Neutrophil (primary cell): ENCODE data around the gene DMBT1.

Experiments
- H3K27ac ChIP-seq: fragments of 200-600 bp; sonication (generic); 2 replicates; pipeline ENCODE4 v1.5.1; 2016; ENCODE audit warnings: mild to moderate bottlenecking, moderate library complexity
- H3K27me3 ChIP-seq: fragments of 200-600 bp; sonication (generic); 2 replicates; pipeline ENCODE4 v1.6.0; 2016; ENCODE audit warnings: mild to moderate bottlenecking
- H3K36me3 ChIP-seq: fragments of 200-600 bp; sonication (generic); 2 replicates; pipeline ENCODE4 v1.5.1; 2017
- H3K4me1 ChIP-seq, 2 experiments: fragments of 200-600 bp in 1 of 2; sonication (generic) in 1 of 2; 1 replicate in 1 of 2; 2 replicates in 1 of 2; pipeline versions ENCODE4 v1.5.1 to v1.6.1; 2013 to 2016; ENCODE audit warnings: low read depth in 1 of 2, low read length in 1 of 2, mild to moderate bottlenecking in 1 of 2, moderate library complexity in 1 of 2; ENCODE audit not compliant: control insufficient read depth in 1 of 2, insufficient read depth in 1 of 2
- H3K4me3 ChIP-seq, 2 experiments: fragments of 200-600 bp in 1 of 2; sonication (generic) in 1 of 2; 1 replicate in 1 of 2; 2 replicates in 1 of 2; pipeline ENCODE4 v1.5.1; 2013 to 2016; ENCODE audit warnings: low read depth in 1 of 2, low read length in 1 of 2, mild to moderate bottlenecking in 1 of 2, moderate library complexity in 1 of 2
- H3K9me3 ChIP-seq: fragments of 200-600 bp; sonication (generic); 2 replicates; pipeline ENCODE4 v1.5.1; 2016
- CTCF ChIP-seq: fragments of 200-600 bp; sonication (generic); IDR thresholded peaks from 2 replicates; pipeline ENCODE4 v1.5.1; 2016; ENCODE audit warnings: antibody characterized with exemption

The DMBT1 gene

DNA sequence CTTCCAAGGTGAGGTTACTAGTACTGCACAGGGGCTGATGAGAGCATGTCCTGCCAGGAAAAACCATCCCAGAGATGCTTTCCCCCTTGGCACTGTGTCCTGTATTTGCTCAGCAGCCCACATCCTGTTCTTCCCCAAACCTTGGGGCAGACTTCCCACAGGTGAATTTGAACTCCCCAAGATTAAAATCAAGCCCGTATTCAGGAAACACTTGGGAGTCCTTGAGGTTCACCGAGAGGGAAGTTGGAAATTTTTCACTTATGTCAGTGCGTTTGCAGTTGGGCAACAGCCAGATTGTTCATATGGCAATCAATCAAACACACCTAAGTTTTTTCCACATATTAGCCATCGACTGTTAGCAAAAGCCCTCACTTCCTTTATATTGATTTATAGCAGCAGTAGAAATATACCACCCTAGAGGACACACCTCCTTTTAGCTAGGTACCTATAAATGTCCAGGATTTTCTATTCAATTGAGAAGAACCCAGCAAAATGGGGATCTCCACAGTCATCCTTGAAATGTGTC is at the start of gene DMBT1:
TSS of gene DMBT1 (plus strand) at position 476 of the 526 bp plus-strand sequence. CDS start at position 493, 17 bp downstream.
- no peak for TF ChIP-seq CTCF
- no peak within 1 kb of the TSS for H3K4me3 ChIP-seq
- no peaks in the 10 kb centered on the region for H3K9me3 ChIP-seq
- H3K27me3 ChIP-seq: peaks cover 86% of the 10 kb centered on the region
- H3K4me1 ChIP-seq: no peaks in the 10 kb centered on the region
- H3K27ac ChIP-seq: no peak within 1 kb of the TSS
- no peaks in the 10 kb centered on the region for H3K36me3 ChIP-seq

- TF ChIP-seq CTCF: no peak
- no peaks in the 10 kb centered on the region for H3K36me3 ChIP-seq
- H3K4me3 ChIP-seq: no peak overlapping the region
- H3K27me3 ChIP-seq: no peaks in the 10 kb centered on the region
- no peaks in the 10 kb centered on the region for H3K9me3 ChIP-seq
- no peaks in the 10 kb centered on the region for H3K4me1 ChIP-seq
- no peak overlapping the region for H3K27ac ChIP-seq
Observed at GRCh38 chr10:122513053-122513452, 47.5 kb upstream of the DMBT1 start.

- H3K36me3 ChIP-seq: no peaks in the 10 kb centered on the region
- H3K27me3 ChIP-seq: no peaks in the 10 kb centered on the region
- no peaks in the 10 kb centered on the region for H3K9me3 ChIP-seq
- H3K4me1 ChIP-seq: no peaks in the 10 kb centered on the region
- TF ChIP-seq CTCF: no peak
- no peak overlapping the region for H3K27ac ChIP-seq
- no peak overlapping the region for H3K4me3 ChIP-seq
Observed at GRCh38 chr10:122514045-122514840, 46.3 kb upstream of the DMBT1 start.

GRCh38 chr10:122515022-122515424 is 45.5 kb upstream of the DMBT1 start:
- H3K27ac ChIP-seq: no peak overlapping the region
- no peaks in the 10 kb centered on the region for H3K36me3 ChIP-seq

DNA sequence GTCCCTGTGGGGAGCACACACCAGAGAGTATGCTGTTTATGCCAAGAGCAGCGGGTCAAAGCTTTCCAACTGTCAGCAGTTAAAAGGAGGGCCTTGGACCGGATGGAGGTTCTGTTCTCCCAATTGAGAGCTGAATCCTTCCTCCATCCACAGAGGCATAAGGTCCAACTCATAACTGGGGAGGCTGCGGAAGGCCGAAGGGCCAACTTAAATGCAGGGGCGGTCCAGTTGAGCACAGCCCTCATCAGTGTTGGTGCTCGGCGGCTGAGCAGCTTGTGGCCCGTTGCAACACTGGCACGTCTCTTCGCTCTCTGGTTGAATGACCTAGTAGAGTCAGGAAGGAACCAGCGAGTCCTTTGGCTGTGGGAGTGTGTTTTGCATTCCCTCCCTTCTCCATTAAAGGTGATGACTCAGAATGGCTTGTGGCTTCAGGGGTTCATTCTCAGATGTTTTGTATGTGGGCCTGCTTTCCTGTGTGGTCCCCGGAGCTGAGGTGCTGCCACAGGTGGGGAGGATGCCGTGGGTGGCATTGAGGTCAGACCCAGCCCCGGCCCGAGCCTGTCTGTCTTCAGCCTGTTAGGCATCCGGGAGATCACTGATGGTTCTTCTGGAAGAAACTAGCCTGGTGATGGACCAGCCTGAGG is 44.8 kb upstream of the DMBT1 start:
- H3K27me3 ChIP-seq: no peaks in the 10 kb centered on the region
- no peaks in the 10 kb centered on the region for H3K36me3 ChIP-seq
- H3K9me3 ChIP-seq: no peaks in the 10 kb centered on the region
- no peak for TF ChIP-seq CTCF
- H3K4me3 ChIP-seq: no peak overlapping the region
- no peaks in the 10 kb centered on the region for H3K4me1 ChIP-seq
- H3K27ac ChIP-seq: no peak overlapping the region

More at GRCh38 chr10:122515022-122515424, 45.5 kb upstream of the DMBT1 start:
- no peaks in the 10 kb centered on the region for H3K9me3 ChIP-seq
- no peak for TF ChIP-seq CTCF
- H3K27me3 ChIP-seq: no peaks in the 10 kb centered on the region
- H3K4me1 ChIP-seq: no peaks in the 10 kb centered on the region
- no peak overlapping the region for H3K4me3 ChIP-seq
